Measurements from ENCODE around the gene ZBTB24.
"Not testable (repeated sequence)": the region's sequence is repeated elsewhere in the genome, so short reads cannot be mapped to it uniquely, and the experiment has no call there.

The ZBTB24 gene

GRCh38 chr6:109482905-109483734, at the start of gene ZBTB24:
ZBTB24 (minus strand) TSS chr6:109483219; CDS start chr6:109482026, 1,193 bp downstream.
- peak; percentile 74 for DNase-seq

- no peak for DNase-seq
These were observed 48.4 kb upstream of the ZBTB24 start for GRCh38 chr6:109531446-109531845.

GRCh38 chr6:109527989-109528388, 45.0 kb upstream of the ZBTB24 start:
- no peak for DNase-seq

DNA sequence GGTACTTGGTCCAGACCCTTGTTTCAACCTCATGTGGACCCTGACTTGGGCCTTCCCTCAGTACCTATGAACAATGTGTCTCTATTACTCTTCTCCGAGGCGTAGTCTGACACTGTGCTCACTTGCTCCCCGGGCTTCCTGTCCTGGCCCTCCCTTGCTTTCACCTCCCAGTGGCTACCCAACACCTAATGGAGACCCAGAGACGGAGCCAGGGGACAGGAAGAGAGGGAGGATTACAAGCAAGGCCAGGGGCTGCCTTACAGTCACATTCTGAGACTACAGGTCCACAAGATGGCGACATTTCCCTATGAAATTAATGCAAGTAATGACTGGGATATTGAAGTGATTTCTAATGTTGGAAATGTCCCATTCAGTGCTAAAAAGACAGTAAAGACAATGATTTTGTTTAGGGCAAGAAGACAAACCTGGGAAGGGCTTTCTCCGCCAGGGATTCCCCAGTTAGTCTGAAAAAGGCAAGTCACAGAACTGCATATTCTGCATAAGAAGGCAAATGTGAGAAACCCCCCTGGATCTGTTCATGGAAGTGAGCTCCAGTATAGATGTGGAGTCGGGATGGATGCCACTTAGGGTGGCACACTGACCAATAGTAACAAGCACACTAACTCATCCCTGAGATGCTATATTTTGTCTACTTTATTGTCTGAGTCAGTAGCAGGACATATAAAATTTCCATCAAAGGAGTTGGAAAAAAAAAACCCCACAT, 44.0 kb upstream of the ZBTB24 start:
- DNase-seq, result peak; percentile 39

DNA sequence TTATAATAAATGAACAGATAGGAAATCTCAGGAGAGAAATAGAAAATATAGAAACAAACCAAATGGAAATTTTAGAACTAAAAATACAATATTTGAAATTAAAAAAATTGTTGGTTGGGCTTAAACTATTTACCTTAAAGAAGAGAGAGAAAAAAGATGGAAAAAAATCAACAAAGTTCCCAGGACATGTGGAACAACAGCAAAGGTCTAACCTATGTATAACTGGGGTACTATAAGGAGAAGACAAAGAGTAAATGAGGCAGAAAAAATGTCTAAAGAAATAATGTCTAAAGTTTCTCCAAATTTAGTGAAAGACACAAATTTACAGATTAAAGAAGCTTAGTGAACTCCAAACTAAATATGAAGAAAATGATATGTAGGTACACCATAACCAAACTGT, 41.1 kb upstream of the ZBTB24 start:
- DNase-seq, result no peak

DNA sequence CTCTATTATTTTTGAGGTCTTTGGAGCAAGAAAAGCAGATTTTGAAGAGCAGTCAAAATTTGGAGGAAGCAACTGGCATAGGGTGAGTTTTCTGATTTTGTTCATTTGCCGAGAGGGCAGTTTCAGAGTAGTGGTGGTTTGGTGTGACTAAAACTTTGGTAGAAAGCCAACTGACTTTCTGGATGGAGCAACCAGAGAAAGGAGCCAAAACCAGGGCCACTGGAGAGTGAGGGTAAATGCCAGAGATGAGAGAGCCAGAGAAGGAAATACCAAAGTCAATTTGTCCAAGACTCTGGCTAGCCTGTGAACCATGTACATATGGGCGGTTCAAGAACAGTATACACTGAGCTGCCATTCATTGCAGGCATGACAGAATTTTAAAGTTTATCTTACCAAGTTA, 40.5 kb upstream of the ZBTB24 start:
- DNase-seq, result no peak

DNA sequence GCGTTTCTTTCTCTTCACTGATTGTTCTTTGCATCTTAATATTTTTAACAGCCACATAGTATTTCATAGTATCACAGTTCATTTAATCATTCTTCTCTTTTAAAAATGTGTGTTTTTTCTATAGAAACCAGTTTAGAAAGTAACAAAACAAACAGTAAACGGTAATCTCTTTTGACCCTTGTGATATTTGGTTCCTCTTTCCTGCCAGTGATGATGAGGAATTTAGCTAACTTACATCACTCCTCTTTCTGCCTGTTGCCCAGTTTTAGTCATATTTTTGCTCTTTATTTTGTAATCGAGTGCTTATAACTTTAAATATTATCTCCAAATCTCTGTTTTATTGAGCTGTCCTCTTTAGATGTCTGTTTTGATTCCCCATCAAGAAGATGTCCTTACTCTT, 38.1 kb upstream of the ZBTB24 start:
- DNase-seq, result no peak

GRCh38 chr6:109519647-109520046, 36.6 kb upstream of the ZBTB24 start:
- not testable (repeated sequence) for DNase-seq

GRCh38 chr6:109516929-109517328, 33.9 kb upstream of the ZBTB24 start:
- DNase-seq, result no peak

GRCh38 chr6:109515781-109516409, 32.9 kb upstream of the ZBTB24 start:
- no peak for DNase-seq

GRCh38 chr6:109514946-109515345, 31.9 kb upstream of the ZBTB24 start:
- no peak for DNase-seq

DNA sequence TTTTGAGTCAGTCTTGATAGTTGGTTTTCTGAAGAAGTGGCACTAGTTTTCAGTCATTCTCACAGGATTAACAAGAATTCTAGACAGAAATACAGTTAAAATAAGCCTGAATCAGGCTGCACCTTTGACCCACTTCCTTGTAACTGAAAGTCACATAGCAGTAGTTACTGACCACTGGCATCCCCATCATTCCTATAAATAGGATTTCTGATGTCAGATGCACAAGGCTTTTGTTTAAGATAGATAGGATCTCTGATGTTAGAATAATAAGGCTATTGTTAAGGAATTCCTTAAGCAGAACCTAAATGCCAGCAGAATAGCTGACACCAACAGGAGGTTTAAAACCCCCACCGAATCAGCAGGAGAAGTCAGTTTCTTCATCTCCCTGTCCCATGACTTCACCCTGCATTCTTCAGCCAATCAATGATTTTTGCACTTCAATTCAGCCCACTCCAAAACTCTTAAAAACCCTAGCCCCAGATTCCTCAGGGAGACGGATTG, 30.6 kb upstream of the ZBTB24 start:
- peak; percentile 56 for DNase-seq

DNA sequence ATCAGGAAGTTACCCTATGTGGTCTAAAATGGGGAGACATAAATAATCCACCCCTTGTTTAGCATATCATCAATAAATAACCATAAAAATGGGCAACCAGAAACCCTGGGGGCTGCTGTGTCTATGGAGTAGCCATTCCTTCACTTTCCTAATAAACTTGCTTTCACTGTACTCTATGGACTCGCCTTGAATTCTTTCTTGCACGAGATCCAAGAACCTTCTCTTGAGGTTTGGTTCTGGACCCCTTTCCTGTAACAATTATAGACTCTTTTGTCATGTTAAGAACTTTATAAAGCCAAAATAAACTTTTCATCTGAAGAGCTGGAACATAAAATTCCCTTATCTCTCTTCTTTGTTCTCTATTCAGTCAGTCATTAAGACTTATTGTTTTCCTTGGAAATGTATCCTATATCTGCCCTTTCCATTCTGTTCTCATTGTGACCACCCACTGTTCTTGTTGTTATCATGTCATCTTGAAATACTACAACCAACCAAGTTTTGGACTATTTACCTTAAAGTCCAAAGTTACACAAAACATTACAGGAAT, 29.3 kb upstream of the ZBTB24 start:
- no peak for DNase-seq

DNA sequence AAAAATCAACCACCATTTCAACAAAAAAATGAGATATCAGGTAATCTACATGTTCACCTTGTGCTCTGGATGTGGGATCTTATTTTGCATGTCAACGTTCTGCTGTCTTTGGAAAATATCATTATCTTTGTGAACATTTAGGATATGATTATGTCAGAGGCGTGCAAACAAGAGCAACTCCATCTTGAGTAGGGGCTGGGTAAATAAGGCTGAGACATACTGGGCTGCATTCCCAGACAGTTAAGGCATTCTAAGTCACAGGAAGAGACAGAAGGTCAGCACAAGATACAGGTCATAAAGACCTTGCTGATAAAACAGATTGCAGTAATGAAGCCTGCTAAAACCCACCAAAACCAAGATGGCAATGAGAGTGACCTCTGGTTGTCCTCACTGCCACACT, 28.8 kb upstream of the ZBTB24 start:
- no peak for DNase-seq

GRCh38 chr6:109510358-109510757, 27.3 kb upstream of the ZBTB24 start:
- DNase-seq, result no peak

GRCh38 chr6:109508166-109508860, 25.3 kb upstream of the ZBTB24 start:
- no peak for DNase-seq

DNA sequence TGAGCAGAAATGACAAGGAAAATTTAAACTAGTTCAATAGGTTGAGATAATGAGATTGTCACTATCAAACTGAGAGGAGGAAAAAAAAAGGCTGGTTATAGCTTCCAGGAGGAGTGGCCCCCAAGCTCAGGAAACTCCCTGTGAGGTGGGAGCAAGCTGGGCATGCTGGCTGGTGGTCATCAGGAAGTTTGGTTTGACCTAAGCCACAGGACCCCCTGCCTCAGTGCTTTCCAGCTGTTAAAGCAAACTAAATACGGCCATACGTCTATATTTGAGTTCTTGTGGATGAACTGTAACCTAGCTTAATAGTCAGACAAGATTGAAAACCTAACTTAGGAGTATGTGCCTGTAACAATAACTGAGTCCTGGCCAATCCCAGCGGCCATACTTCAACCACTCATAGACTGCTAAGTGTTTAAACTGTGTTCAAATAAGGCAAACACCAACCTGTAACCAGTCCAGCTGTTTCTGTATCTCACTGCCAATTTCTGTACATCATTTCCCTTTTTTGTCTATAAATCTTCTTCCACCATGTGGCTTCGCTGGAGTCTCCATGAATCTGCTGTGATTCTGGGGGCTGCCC, 24.6 kb upstream of the ZBTB24 start:
- DNase-seq, result no peak

- DNase-seq, result no peak
These were observed 23.8 kb upstream of the ZBTB24 start for GRCh38 chr6:109506841-109507240.

DNA sequence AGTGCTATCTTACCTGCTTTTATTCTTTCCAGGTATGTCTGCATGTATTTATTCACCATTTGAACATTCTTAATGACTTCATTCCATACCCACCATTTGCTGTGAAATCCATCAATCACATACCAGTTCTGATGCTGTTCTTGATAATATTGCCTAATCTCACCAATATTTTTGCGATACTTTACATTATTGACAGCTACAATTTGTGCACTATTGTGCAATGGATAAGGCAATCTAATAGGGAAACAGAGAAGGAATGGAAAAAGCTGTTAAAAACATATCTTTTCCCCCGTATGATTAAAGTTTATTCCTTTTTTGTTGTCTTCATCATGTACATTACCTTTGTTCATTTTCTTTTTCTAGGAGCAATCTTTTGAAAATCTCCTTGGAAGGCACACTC, 23.3 kb upstream of the ZBTB24 start:
- DNase-seq, result no peak

DNA sequence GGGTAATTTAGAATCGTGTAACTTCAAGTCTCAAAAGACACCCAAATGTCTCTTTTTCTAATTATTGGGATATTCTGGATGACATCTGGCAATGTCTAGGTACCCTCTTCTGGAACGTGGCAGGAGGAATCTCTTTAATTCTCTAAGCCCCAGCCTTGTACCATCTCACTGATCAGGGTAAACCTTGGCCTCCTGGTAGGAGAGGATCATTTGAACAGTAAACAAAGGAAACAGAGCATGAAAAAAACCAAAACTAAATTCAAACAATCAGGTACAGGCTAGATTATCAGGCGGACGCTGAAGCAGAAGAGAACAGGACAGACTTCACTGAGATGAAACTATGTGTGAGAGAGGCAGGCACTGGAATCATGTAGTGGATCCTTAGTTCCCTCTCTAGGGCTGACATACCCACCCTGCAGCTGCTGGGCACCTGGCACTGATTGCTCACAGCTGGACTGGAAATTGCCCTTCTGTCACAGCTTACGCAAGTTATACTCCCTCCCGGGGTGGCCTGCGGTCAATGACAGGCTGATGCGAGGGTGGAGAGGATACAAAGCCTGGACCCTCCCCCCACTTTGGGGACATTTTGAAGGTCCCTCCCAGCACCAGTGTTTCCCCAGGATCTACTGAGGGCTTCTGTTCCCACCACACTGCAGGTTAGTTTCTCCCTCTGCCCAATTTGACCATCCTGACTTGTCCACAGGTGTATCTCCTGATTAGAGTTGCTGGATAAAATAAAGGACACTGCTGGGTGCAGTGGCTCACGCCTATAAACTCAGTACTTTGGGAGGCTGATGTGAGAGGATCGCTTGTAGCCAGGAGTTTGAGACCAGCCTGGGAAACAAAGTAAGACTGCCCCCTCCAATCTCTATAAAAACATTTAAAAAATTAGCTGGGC, 20.6 kb upstream of the ZBTB24 start:
- DNase-seq, result no peak

GRCh38 chr6:109498936-109499335, 15.9 kb upstream of the ZBTB24 start:
- DNase-seq, result peak; percentile 64
